Measurements from ENCODE around the gene IL1B.
"Not testable (repeated sequence)": the region's sequence is repeated elsewhere in the genome, so short reads cannot be mapped to it uniquely, and the experiment has no call there.

Gene IL1B

DNA sequence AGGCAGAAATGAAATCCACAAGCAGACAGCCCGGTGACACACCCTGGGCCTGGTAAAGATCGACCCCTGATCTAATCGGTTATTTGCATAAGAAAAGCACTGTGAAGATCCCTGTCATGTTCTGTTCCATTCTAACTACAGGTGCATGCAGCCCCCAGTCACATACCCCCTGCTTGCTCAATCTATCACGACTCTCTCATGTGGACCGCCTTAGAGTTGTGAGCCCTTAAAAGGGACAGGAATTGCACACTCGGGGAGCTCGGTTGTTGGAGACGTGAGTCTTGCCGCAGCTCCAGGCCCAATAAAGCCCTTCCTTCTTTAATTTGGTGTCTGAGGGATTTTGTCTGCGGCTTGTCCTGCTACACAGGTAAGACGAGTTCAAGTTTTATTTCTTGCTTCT, 13.4 kb upstream of the IL1B start:
- DNase-seq, result no peak

GRCh38 chr2:112848833-112849232, 12.3 kb upstream of the IL1B start:
- DNase-seq, result no peak

DNA sequence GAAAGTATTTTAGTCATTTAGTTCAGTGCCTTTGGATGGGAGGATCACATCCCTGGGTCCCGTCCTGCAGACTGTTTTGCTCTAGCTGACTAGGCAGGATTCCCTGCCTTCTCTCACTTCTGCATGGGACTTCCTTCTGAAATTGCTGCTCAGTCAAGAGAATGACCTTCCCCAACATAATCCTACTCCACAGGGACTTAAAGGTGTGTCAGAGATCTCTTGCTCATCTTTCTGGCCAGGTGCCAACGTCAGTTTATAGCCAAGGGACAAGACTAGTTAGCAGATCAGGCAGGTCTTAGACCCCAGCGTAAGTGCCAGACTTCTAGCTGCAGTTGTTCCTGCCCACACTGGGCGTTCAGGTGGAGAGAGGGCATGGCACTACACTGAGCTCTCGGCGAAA, 9.5 kb upstream of the IL1B start:
- no peak for DNase-seq

DNA sequence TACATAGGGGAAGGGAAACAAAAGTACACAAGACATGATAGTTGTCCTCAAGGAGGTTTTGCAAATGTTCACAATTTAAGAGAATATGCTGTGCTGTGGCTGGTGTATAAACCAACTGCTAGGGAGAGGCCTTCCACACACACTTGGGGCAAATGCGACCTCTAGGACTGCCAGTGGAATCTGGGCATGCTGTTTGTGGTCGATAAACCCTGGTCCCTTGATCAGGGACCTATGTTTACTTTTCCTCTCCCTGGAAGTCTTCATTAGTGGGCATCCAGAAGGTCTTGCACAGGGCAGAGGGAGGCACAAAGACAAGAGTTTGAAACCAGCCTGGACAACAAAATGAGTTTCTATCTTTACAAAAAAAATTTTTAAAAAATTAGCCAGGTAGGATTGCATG, 7.3 kb upstream of the IL1B start:
- no peak for DNase-seq

GRCh38 chr2:112843288-112843687, 6.7 kb upstream of the IL1B start:
- no peak for DNase-seq

DNA sequence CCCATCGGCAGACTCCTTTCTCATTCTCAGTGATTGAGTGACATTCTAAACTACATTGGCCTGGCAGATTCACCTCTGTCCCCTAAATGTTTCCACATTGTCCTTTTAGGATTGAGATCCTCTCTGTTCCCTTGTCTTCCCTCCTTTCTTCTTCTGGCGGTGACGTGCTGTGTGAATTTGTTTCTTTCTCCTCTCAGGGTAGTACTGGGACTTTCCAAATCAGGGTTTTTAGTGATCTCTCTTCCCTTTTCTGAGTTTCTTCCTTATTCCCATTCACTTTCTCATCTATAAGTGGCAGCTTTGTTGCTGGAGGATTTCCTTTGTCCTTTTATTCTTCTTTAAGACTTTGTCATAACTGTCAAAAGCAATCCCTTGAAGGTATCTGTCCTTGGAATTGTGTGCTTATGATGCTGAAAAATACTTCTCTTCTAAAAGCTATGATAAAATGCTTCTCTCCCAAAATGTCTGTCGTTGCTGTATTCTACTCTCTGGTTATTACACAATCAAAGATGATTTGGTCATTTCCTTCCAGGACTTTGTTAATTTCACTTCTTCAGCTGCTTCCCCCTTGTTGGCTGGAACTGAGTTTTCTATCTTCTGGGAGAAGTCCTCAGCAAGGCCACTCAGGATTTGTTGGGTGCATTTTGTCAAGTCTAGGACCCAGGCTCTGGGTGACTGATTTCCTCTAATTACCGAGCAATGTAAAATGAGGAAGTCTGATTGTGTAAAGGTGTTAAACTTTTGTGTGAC, 4.9 kb upstream of the IL1B start:
- no peak for DNase-seq

DNA sequence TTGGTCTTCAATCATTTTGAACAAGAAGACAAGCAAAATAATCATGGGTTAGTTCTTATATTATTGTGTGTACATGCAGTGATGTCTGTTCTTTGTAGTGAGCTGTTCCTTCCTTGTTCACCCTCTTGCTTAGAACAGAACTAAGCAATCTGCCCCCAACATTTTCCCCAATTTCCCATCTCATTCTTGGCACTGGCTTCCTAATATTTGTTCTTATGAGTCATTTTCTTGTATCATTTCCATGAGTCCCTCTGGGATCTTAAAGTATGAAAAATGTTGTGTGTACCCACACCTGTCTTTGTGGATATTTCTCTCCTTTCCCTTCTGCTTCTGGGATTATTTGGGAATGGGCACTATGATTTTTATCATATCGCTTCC, 3.5 kb upstream of the IL1B start:
- DNase-seq, result no peak

GRCh38 chr2:112839407-112840067, 3.0 kb upstream of the IL1B start:
- no peak for DNase-seq

DNA sequence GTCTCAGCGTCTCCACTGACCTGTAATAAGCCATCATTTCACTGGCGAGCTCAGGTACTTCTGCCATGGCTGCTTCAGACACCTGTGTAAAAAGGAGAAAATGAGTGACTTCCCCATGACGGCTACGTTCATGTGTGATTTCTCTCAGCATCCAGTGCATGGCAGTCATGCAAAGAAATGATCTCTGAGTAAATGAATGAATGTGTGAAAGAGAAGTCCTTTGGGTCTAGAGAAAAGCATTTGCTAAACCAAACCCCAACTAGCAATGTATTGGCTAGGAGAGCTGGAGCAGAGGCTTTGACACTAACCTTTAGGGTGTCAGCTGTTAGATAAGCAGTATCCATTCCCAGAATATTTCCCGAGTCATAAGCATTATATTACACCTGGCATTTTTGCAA, 417 bp downstream of the IL1B start:
- no peak for DNase-seq

DNA sequence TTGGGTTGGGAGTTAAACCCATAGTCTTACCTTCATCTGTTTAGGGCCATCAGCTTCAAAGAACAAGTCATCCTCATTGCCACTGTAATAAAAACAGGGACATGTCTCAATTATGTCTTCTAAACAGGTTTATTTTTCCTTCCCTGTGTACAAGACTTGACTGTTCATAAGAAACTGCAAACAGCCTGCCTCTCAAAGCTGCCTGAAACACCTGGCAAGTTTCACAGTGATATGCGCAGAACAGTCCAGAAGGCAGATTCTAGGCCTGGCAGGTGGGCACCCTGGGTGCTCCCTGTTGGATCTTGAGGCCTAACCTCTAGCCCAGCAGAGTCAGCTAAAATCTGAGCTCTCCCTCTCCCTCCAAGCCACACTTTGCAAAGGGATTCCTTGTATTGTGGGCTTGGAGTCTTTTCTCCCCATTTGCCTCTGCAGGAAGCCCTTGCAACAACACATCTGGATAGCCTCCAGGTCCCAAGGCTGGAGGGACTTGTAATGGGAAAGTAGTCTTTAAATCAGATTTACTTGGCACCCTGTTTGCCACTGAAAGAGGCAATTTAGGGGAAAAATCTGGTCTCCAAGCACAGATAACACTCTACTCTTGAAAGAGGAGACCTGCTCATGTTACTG, 930 bp downstream of the IL1B start:
- DNase-seq, result no peak

DNA sequence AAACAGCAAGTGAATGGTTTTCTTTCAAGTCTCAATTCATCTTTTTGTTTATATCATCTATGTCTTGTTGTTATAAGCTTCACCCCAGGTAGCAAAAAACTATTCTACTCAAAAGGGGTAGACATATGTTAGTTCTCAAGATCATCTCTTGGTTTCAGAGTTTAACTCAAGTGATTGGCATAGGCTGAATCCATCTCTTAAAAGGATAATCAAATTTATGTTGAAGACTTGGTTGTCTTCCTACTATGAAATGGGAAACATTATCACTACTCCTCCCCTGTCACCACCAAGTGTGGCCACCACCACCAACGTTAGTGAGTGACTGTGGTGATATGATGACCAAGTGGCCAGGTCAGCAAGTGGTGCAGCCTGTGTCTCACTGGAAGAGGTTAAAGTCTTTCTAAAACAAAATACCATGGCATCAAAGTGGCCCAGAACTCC, 1.5 kb downstream of the IL1B start:
- no peak for DNase-seq

- DNase-seq, result no peak
Observed at GRCh38 chr2:112834396-112835037, 2.1 kb downstream of the IL1B start.

- DNase-seq, result no peak
Observed at GRCh38 chr2:112833976-112834375, 2.6 kb downstream of the IL1B start.

- DNase-seq, result not testable (repeated sequence)
Observed at GRCh38 chr2:112833639-112833931, 3.0 kb downstream of the IL1B start.

DNA sequence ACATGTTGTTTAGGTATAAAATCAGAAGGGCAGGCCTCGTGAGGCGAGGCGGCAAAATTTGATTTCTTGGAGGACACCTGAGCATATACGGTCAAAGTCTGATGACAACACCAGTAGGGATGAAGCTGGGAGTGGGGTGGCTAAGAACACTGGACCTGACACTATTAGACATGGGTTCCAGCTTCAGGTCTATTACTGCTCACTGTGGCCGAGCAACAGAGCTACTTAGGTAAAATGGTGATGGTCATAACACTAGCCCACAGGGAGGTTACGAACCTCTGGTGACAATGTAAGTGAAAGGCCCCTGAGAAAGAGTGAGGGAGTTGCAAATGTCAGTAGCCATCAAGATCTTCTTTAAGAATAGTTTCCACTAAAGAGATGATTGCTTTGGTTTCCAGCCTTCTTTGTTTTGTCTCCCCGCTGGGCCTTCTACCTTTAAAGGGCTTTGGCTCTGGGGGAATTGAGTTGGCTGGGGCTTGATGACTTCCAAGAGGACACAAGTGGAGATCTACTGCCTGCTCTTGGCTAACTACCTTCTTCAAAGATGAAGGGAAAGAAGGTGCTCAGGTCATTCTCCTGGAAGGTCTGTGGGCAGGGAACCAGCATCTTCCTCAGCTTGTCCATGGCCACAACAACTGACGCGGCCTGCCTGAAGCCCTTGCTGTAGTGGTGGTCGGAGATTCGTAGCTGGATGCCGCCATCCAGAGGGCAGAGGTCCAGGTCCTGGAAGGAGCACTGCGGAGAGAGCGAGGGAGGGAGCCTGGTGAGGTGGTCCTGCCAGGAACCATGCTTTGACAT, 3.5 kb downstream of the IL1B start:
- DNase-seq, result no peak

GRCh38 chr2:112831946-112832840, 4.4 kb downstream of the IL1B start:
- no peak for DNase-seq

GRCh38 chr2:112831513-112831845, 5.1 kb downstream of the IL1B start:
- DNase-seq, result no peak

- no peak for DNase-seq
Observed at GRCh38 chr2:112830682-112831512, 5.7 kb downstream of the IL1B start.

GRCh38 chr2:112829961-112830681, 6.5 kb downstream of the IL1B start:
- no peak for DNase-seq

Data from stimulated activated CD4-positive, alpha-beta T cell treated with anti-CD3 and anti-CD28 coated beads, Interleukin-15, amount 100 ng/mL, for 24 hours (primary cell).